ENCODE data around the gene BRK1. TPM values are rescaled to one million over a fixed set of nuclear protein-coding genes. Genes with fewer than 3 reads are reported as not detected.

The BRK1 gene
- total RNA-seq, result 108 and 151 TPM in 2 replicates

DNA sequence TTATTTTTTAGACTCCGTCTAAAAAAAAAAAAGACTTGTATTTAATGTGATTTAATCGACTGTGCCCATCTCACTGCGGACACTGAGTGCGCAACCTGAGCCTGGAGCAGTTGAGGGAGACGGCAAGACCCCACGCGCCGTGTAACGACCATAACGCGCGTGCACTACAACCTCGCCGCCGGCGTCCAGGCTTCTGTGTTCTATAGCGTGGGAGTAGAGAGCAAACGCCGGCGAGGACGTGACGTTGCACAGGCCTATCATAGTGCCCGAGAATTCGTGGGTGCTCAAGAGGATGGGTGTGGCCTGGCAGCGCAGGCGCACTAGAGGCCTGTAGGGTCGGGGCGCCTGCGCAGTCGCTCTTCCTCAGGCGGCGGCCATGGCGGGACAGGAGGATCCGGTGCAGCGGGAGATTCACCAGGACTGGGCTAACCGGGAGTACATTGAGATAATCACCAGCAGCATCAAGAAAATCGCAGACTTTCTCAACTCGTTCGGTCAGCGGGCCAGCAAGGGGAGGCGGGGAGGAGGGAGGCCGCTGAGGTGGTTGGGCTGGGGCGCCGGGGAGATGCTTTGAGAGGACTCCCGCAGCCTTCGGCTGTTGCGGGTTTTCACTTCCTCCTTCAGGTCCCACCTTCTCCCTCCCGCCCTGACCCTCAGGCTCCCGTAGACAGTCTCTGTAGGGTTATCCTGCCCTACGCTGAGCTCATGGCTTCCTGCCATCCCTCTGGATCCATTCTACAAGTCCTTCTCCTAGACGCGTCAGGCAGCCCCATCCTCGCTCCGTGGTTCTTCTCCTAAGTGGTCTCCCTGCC, at the start of gene BRK1:
Gene BRK1, plus strand, starts transcription at position 350 of the 812 bp plus-strand sequence. Its CDS starts 27 bp downstream, at position 377.

GRCh38 chr3:10108091-10108490, 7.4 kb upstream of the BRK1 start, which contains the start of gene FANCD2OS:
FANCD2OS (minus strand) TSS chr3:10108255; CDS start chr3:10104774, 3,481 bp downstream.

GRCh38 chr3:10164546-10165393, 49.3 kb downstream of the BRK1 start, which contains the start of gene IRAK2:
IRAK2 (plus strand) TSS chr3:10164919; CDS start chr3:10164955, 36 bp downstream.

Other genes starting within 250 kb of the BRK1 start
- 0.09 TPM in 1 of 2 replicates, not detected in the other for gene CIDEC, start 235.4 kb upstream of the BRK1 start, total RNA-seq
- gene JAGN1, start 225.1 kb upstream of the BRK1 start, total RNA-seq, result 25.8 and 26.7 TPM in 2 replicates
- 0.18 and 0.19 TPM in 2 replicates for gene IL17RE, start 212.8 kb upstream of the BRK1 start, total RNA-seq
- gene IL17RC, start 198.6 kb upstream of the BRK1 start, total RNA-seq, result 12.1 and 14.7 TPM in 2 replicates
- gene CRELD1, start 181.8 kb upstream of the BRK1 start, total RNA-seq, result 19.1 and 49.9 TPM in 2 replicates
- gene PRRT3, start 163.3 kb upstream of the BRK1 start, total RNA-seq, result 0.72 and 0.94 TPM in 2 replicates
- 48.8 and 48.9 TPM in 2 replicates for gene EMC3, start 128.8 kb upstream of the BRK1 start, total RNA-seq
- 8.7 and 20.7 TPM in 2 replicates for gene FANCD2, start 89.2 kb upstream of the BRK1 start, total RNA-seq
- gene FANCD2OS, start 7.4 kb upstream of the BRK1 start, total RNA-seq, result not detected in 2 replicates
- 38.0 and 41.0 TPM in 2 replicates for gene VHL, start 26.1 kb downstream of the BRK1 start, total RNA-seq
- gene IRAK2, start 49.2 kb downstream of the BRK1 start, total RNA-seq, result 21.5 and 21.7 TPM in 2 replicates
- gene TATDN2, start 132.8 kb downstream of the BRK1 start, total RNA-seq, result 11.5 and 13.6 TPM in 2 replicates
- gene GHRL, start 177.3 kb downstream of the BRK1 start, total RNA-seq, result 0.09 TPM in 1 of 2 replicates, not detected in the other
- gene SEC13, start 205.4 kb downstream of the BRK1 start, total RNA-seq, result 332 and 405 TPM in 2 replicates

Data from endothelial cell of coronary artery (primary cell).